Suprapubic skin (tissue), 3 donors: ENCODE data around the gene IZUMO1.

Source experiments
- CTCF ChIP-seq, 2 donors: fragments of 200-600 bp in 1 of 2; fragments of 450-650 bp in 1 of 2; sonication (generic) in 1 of 2; IDR thresholded peaks; one replicate each; pipeline ENCODE4 v1.5.1; 2016 to 2019; ENCODE audit warnings: antibody characterized with exemption in 2 of 2, mild to moderate bottlenecking in 1 of 2, moderate library complexity in 1 of 2
- POLR2AphosphoS5 ChIP-seq, 3 donors: sonication (generic); formaldehyde crosslinking; IDR thresholded peaks; one replicate each; pipeline ENCODE4 v1.6.1; 2017; ENCODE audit warnings: antibody characterized with exemption in 3 of 3

DNA sequence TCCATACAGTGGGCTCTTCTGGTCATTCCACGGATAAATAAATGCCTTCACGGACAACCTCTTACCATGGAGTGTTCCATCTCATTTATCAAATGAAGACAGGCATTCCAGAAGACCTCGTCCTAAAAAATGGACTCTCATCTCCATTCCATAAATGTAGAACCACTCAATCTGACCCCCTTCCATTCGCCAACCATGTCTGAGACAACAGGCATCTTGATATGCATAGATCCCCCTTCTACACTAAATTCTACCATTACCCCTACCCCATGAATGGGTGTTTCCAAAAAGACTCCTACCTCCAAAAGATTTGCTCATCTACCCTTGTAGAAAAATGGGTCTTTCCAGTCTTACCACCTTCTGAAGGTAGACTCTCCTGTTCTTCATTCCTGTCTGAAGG is 15.3 kb downstream of the IZUMO1 start:
- no peak for TF ChIP-seq CTCF (IDR thresholded peaks at IDR 0.05)
- TF ChIP-seq POLR2AphosphoS5 (IDR thresholded peaks at IDR 0.05): no peak
